WTC11 (cell line): Measurements from ENCODE around the gene DUSP11. TPM values are rescaled to one million over a fixed set of nuclear protein-coding genes. Genes with fewer than 3 reads are reported as not detected.
A peak's percentile ranks its signal among the peaks of the same experiment; 100 is the strongest.

Experiments used
- ATAC-seq: fragments of 200-7000 bp; cut with Tn5 transposase; 2 replicates; pipeline ENCODE4 v1.10.0; 2021; ENCODE audit warnings: mild to moderate bottlenecking, moderate library complexity
- CTCF ChIA-PET: fragments of 300-600 bp; sonication (Branson Sonifier 250); formaldehyde crosslinking; loops from one replicate; lab custom pipeline; 2021; ENCODE audit warnings: antibody characterized with exemption; lab: Charles Lee
- POLR2A ChIA-PET: fragments of 350-600 bp; sonication (Branson Sonifier 250); formaldehyde crosslinking; loops from one replicate; lab custom pipeline; 2021; ENCODE audit warnings: antibody characterized with exemption; lab: Charles Lee
- DNase-seq: peaks from one replicate; pipeline ENCODE4 v3.0.0; 2021; ENCODE audit warnings: low spot score
- H3K27ac Mint-ChIP-seq: 2 replicates; pipeline ENCODE4 v1.8.0; 2021; ENCODE audit warnings: mixed read lengths
- H3K27me3 Mint-ChIP-seq: 2 replicates; pipeline ENCODE4 v1.8.0; 2021; ENCODE audit warnings: low read depth, mild to moderate bottlenecking, moderate library complexity, mixed read lengths
- H3K36me3 Mint-ChIP-seq: 2 replicates; pipeline ENCODE4 v1.8.0; 2021; ENCODE audit warnings: mixed read lengths
- H3K4me1 Mint-ChIP-seq: 2 replicates; pipeline ENCODE4 v1.8.0; 2022; ENCODE audit warnings: mixed read lengths
- H3K4me3 Mint-ChIP-seq: 2 replicates; pipeline ENCODE4 v1.8.0; 2021; ENCODE audit warnings: mild to moderate bottlenecking, moderate library complexity, mixed read lengths
- H3K9me3 Mint-ChIP-seq: 2 replicates; pipeline ENCODE4 v1.8.0; 2021; ENCODE audit warnings: mixed read lengths
- ATF1 ChIP-seq: sonication (generic); formaldehyde crosslinking; IDR thresholded peaks from 2 replicates; pipeline ENCODE4 v1.8.1; 2023; ENCODE audit warnings: mild to moderate bottlenecking, moderate library complexity, missing genetic modification reagents
- CBFB ChIP-seq: sonication (generic); formaldehyde crosslinking; IDR thresholded peaks from 2 replicates; pipeline ENCODE4 v1.8.1; 2022; ENCODE audit warnings: mild to moderate bottlenecking, low read depth, missing genetic modification reagents
- ELF4 ChIP-seq: sonication (generic); formaldehyde crosslinking; IDR thresholded peaks from 2 replicates; pipeline ENCODE4 v1.8.1; 2022; ENCODE audit warnings: low read depth, mild to moderate bottlenecking, moderate library complexity, missing genetic modification reagents
- EMX1 ChIP-seq: fragments of 250-450 bp; sonication (Bioruptor Pico); IDR thresholded peaks from 2 replicates; pipeline ENCODE4 v1.8.0; 2021; ENCODE audit warnings: mild to moderate bottlenecking
- ERG ChIP-seq: fragments of 250-450 bp; sonication (Bioruptor Pico); IDR thresholded peaks from 2 replicates; pipeline ENCODE4 v1.8.0; 2021; ENCODE audit warnings: mild to moderate bottlenecking
- FOXJ3 ChIP-seq: sonication (generic); formaldehyde crosslinking; IDR thresholded peaks from 2 replicates; pipeline ENCODE4 v1.9.0; 2021; ENCODE audit warnings: missing genetic modification reagents, mild to moderate bottlenecking, borderline replicate concordance
- FOXK1 ChIP-seq: sonication (generic); formaldehyde crosslinking; IDR thresholded peaks from 2 replicates; pipeline ENCODE4 v1.8.0; 2022; ENCODE audit warnings: mild to moderate bottlenecking, moderate library complexity, missing genetic modification reagents
- FOXP4 ChIP-seq: sonication (generic); formaldehyde crosslinking; IDR thresholded peaks from 2 replicates; pipeline ENCODE4 v1.8.0; 2022; ENCODE audit warnings: mild to moderate bottlenecking, missing genetic modification reagents
- GABPB1 ChIP-seq: sonication (generic); formaldehyde crosslinking; IDR thresholded peaks from 2 replicates; pipeline ENCODE4 v1.8.1; 2023; ENCODE audit warnings: mild to moderate bottlenecking, missing genetic modification reagents
- PRRX2 ChIP-seq: fragments of 250-450 bp; sonication (Bioruptor Pico); IDR thresholded peaks from 2 replicates; pipeline ENCODE4 v1.8.0; 2021; ENCODE audit warnings: mild to moderate bottlenecking
- TEAD4 ChIP-seq: sonication (generic); formaldehyde crosslinking; IDR thresholded peaks from 2 replicates; pipeline ENCODE4 v1.8.0; 2022; ENCODE audit warnings: mild to moderate bottlenecking, missing genetic modification reagents
- ZBTB21 ChIP-seq: sonication (generic); formaldehyde crosslinking; IDR thresholded peaks from 2 replicates; pipeline ENCODE4 v1.8.1; 2023; ENCODE audit warnings: mild to moderate bottlenecking, missing genetic modification reagents, borderline replicate concordance
- ZNF138 ChIP-seq: sonication (generic); formaldehyde crosslinking; conservative IDR thresholded peaks from 2 replicates; pipeline ENCODE4 v1.8.1; 2022; ENCODE audit warnings: mild to moderate bottlenecking, moderate library complexity, missing genetic modification reagents
- ZNF416 ChIP-seq: fragments of 250-450 bp; sonication (Bioruptor Pico); IDR thresholded peaks from 2 replicates; pipeline ENCODE4 v1.9.0; 2021; ENCODE audit warnings: mild to moderate bottlenecking, inconsistent platforms
- total RNA-seq: library from RNA; stranded (reverse); gene quantifications from 3 replicates; pipeline ENCODE4 v1.2.3, GENCODE V29; 2021
- TF ChIP-seq, protein P1 (sequence below): sonication (generic); formaldehyde crosslinking; IDR thresholded peaks from 2 replicates; pipeline ENCODE4 v1.8.1; 2022; ENCODE audit warnings: low read depth, mild to moderate bottlenecking, moderate library complexity, missing genetic modification reagents, borderline replicate concordance
- TF ChIP-seq, protein P2 (sequence below): fragments of 250-450 bp; sonication (Bioruptor Pico); IDR thresholded peaks from 2 replicates; pipeline ENCODE4 v1.9.0; 2021; ENCODE audit warnings: mild to moderate bottlenecking, borderline replicate concordance
- TF ChIP-seq, protein P3 (sequence below): sonication (generic); formaldehyde crosslinking; conservative IDR thresholded peaks from 2 replicates; pipeline ENCODE4 v1.8.1; 2023; ENCODE audit warnings: mild to moderate bottlenecking, low read depth, missing genetic modification reagents, moderate library complexity

The DUSP11 gene
- total RNA-seq, 1 experiment from 2014 or later, result 16.8 TPM

DNA sequence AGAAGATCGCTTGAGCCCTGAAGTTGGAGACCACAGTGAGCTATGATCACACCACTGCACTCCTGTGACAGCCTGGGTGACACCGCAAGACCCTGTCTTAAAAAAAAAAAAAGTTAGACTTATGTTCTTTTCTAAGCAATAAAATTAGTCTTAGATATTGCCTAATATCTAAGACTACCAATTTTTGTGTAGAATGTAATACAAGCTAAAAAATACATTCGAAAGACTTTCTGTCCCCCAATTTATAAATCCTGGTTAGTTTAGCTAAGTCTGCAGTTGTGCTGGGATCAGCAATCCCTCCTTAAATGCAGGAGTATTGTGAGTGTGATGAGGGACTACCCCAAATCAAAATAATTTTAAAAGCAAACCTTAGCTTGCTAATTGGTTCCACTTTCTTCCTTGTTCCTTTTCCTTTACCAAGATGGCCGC lies 48.5 kb upstream of the DUSP11 start (continued):
- TF ChIP-seq TEAD4 (CRISPR knock-in tag), result no peak
- no peak for TF ChIP-seq CBFB (CRISPR knock-in tag)

DNA sequence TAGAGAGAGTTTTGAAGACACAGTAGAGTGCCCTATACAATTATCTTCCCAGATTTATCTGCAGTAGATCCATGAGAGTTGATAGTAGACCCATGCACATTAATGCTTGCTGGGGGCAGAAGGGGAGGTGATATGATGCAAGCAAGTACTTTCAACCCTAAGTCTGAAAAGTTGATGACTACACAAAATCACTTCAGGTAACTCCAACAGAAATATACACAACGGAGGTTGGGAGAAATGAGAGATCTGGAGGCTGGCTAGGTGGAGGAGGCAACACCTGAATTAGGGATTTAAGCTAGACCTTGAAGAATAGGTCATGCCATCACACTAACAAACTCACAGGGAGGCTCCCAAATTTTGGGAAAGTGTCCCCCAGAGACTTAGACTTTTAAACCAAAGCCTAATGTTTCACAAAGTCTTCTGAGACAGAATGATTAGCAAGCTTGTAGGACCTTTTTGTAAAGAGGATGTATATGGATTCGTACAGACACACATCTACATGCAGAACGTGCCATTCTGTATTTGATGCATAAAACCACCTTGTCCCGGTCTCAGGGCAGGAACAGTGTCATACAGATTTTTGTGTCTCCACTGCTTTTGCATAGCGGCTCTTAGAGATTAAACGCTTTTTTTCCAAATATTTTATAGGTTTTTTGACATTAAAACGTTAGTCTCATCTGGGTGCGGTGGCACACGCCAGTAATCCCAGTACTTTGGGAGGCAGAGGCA lies 47.9 kb upstream of the DUSP11 start:
- ChIA-PET CTCF (interaction anchor here (0.6 to 3.0 kb wide), 14 partner anchors 10 to 507 kb away, joined by 3 to 20 read pairs (median 4); partner anchors contain the start of genes BOLA3, MOB1A and TPRKB), POLR2A (interaction anchor here (0.5 to 1.0 kb wide), 3 partner anchors 48 to 293 kb away, joined by 3 to 4 read pairs (median 3); partner anchors contain the start of gene DUSP11)
- Mint-ChIP-seq H3K9me3 (peaks cover 12% of the 10 kb centered on the region), H3K36me3 (peaks cover 15% of the 10 kb centered on the region), H3K4me3 (peak overlapping the region; percentile 94), H3K4me1 (peaks cover 22% of the 10 kb centered on the region), H3K27ac (no peak overlapping the region), H3K27me3 (peaks cover 27% of the 10 kb centered on the region)
- TF ChIP-seq FOXJ3 (CRISPR knock-in tag), result no peak
- TF ChIP-seq GABPB1, result no peak
- no peak for TF ChIP-seq ZNF416 (CRISPR knock-in tag)
- TF ChIP-seq, protein P1, sequence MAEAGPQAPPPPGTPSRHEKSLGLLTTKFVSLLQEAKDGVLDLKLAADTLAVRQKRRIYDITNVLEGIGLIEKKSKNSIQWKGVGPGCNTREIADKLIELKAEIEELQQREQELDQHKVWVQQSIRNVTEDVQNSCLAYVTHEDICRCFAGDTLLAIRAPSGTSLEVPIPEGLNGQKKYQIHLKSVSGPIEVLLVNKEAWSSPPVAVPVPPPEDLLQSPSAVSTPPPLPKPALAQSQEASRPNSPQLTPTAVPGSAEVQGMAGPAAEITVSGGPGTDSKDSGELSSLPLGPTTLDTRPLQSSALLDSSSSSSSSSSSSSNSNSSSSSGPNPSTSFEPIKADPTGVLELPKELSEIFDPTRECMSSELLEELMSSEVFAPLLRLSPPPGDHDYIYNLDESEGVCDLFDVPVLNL (CRISPR knock-in tag), result no peak
- TF ChIP-seq ELF4 (CRISPR knock-in tag), result no peak
- TF ChIP-seq ZBTB21, result no peak
- no peak for TF ChIP-seq FOXP4
- no peak for TF ChIP-seq CBFB (CRISPR knock-in tag)
- TF ChIP-seq FOXK1 (CRISPR knock-in tag), result no peak
- no peak for TF ChIP-seq PRRX2 (CRISPR knock-in tag)
- TF ChIP-seq ZNF138 (CRISPR knock-in tag), result no peak
- no peak for TF ChIP-seq EMX1
- TF ChIP-seq ATF1, result no peak
- TF ChIP-seq ERG, result no peak
- TF ChIP-seq, protein P2, sequence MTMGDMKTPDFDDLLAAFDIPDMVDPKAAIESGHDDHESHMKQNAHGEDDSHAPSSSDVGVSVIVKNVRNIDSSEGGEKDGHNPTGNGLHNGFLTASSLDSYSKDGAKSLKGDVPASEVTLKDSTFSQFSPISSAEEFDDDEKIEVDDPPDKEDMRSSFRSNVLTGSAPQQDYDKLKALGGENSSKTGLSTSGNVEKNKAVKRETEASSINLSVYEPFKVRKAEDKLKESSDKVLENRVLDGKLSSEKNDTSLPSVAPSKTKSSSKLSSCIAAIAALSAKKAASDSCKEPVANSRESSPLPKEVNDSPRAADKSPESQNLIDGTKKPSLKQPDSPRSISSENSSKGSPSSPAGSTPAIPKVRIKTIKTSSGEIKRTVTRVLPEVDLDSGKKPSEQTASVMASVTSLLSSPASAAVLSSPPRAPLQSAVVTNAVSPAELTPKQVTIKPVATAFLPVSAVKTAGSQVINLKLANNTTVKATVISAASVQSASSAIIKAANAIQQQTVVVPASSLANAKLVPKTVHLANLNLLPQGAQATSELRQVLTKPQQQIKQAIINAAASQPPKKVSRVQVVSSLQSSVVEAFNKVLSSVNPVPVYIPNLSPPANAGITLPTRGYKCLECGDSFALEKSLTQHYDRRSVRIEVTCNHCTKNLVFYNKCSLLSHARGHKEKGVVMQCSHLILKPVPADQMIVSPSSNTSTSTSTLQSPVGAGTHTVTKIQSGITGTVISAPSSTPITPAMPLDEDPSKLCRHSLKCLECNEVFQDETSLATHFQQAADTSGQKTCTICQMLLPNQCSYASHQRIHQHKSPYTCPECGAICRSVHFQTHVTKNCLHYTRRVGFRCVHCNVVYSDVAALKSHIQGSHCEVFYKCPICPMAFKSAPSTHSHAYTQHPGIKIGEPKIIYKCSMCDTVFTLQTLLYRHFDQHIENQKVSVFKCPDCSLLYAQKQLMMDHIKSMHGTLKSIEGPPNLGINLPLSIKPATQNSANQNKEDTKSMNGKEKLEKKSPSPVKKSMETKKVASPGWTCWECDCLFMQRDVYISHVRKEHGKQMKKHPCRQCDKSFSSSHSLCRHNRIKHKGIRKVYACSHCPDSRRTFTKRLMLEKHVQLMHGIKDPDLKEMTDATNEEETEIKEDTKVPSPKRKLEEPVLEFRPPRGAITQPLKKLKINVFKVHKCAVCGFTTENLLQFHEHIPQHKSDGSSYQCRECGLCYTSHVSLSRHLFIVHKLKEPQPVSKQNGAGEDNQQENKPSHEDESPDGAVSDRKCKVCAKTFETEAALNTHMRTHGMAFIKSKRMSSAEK, result no peak
- TF ChIP-seq, protein P3, sequence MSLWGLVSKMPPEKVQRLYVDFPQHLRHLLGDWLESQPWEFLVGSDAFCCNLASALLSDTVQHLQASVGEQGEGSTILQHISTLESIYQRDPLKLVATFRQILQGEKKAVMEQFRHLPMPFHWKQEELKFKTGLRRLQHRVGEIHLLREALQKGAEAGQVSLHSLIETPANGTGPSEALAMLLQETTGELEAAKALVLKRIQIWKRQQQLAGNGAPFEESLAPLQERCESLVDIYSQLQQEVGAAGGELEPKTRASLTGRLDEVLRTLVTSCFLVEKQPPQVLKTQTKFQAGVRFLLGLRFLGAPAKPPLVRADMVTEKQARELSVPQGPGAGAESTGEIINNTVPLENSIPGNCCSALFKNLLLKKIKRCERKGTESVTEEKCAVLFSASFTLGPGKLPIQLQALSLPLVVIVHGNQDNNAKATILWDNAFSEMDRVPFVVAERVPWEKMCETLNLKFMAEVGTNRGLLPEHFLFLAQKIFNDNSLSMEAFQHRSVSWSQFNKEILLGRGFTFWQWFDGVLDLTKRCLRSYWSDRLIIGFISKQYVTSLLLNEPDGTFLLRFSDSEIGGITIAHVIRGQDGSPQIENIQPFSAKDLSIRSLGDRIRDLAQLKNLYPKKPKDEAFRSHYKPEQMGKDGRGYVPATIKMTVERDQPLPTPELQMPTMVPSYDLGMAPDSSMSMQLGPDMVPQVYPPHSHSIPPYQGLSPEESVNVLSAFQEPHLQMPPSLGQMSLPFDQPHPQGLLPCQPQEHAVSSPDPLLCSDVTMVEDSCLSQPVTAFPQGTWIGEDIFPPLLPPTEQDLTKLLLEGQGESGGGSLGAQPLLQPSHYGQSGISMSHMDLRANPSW (CRISPR knock-in tag), result no peak
- ATAC-seq (no peak), DNase-seq (no peak)
